ENCODE measurements around the gene KIF26B.

DNA sequence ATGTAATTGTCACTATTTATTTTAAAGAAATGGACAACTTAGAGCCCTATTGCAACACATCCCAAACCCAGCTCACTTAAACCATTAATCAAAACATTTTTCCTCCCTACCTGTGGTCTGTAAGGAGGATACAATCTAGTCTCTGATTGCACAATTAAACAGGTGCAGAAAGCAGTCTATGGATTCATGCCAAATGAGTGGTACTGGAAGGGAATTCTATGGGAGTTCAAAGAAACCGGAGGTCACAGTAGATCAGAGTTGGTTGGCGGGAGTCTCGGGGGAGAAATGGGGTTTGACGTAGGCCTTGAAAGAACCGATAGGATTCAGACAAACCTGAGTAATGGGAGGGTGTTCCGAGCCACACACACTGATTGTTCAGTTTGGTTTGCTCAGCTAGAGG lies 314.9 kb downstream of the KIF26B start:
- TF ChIP-seq, protein P1, sequence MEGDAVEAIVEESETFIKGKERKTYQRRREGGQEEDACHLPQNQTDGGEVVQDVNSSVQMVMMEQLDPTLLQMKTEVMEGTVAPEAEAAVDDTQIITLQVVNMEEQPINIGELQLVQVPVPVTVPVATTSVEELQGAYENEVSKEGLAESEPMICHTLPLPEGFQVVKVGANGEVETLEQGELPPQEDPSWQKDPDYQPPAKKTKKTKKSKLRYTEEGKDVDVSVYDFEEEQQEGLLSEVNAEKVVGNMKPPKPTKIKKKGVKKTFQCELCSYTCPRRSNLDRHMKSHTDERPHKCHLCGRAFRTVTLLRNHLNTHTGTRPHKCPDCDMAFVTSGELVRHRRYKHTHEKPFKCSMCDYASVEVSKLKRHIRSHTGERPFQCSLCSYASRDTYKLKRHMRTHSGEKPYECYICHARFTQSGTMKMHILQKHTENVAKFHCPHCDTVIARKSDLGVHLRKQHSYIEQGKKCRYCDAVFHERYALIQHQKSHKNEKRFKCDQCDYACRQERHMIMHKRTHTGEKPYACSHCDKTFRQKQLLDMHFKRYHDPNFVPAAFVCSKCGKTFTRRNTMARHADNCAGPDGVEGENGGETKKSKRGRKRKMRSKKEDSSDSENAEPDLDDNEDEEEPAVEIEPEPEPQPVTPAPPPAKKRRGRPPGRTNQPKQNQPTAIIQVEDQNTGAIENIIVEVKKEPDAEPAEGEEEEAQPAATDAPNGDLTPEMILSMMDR (IDR thresholded peaks at IDR 0.05; ENCODE audit: low read length): no peak
- TF ChIP-seq EZH2phosphoT487 (IDR thresholded peaks at IDR 0.05; ENCODE audit: low read length): no peak
- TF ChIP-seq EZH2 (optimal IDR thresholded peaks at IDR 0.05; ENCODE audit: low read depth, low read length): no peak

Measured in MM.1S (cell line).